SU-DHL-6 (cell line): Measurements from ENCODE around the gene POC1A.

Source experiments
- H2AFZ ChIP-seq: fragments of 200-600 bp; sonication (generic); 2 replicates; pipeline ENCODE4 v1.6.1; 2014; ENCODE audit warnings: low read depth, mild to moderate bottlenecking, moderate library complexity, mixed read lengths, antibody characterized with exemption, low read length; ENCODE audit not compliant: severe bottlenecking
- H3F3A ChIP-seq: fragments of 200-600 bp; shearing (Covaris generic); 2 replicates; pipeline ENCODE4 v1.6.0; 2016; ENCODE audit warnings: antibody characterized with exemption, mild to moderate bottlenecking; ENCODE audit not compliant: insufficient read depth
- H3K27ac ChIP-seq: fragments of 200-600 bp; sonication (generic); 2 replicates; pipeline ENCODE4 v1.5.1; 2016; ENCODE audit warnings: low read depth, mild to moderate bottlenecking, low read length, moderate library complexity, mixed read lengths
- H3K27me3 ChIP-seq: fragments of 200-600 bp; sonication (generic), shearing (Covaris generic); 2 replicates; pipeline ENCODE4 v1.6.0; 2014; ENCODE audit warnings: mild to moderate bottlenecking, low read length
- H3K36me3 ChIP-seq: fragments of 200-600 bp; sonication (generic); 2 replicates; pipeline ENCODE4 v1.6.1; 2014; ENCODE audit warnings: mild to moderate bottlenecking, low read length, mixed read lengths
- H3K4me2 ChIP-seq: fragments of 300-600, 200-600 bp; shearing (Covaris generic), sonication (generic); 2 replicates; pipeline ENCODE4 v1.6.0; 2014; ENCODE audit warnings: low read length, low read depth, mild to moderate bottlenecking; ENCODE audit not compliant: poor library complexity, severe bottlenecking
- H3K4me3 ChIP-seq: fragments of 200-600 bp; sonication (generic); 2 replicates; pipeline ENCODE4 v1.5.1; 2014; ENCODE audit warnings: antibody characterized with exemption, low read length, mild to moderate bottlenecking, mixed read lengths; ENCODE audit not compliant: insufficient read depth, poor library complexity, severe bottlenecking
- H3K79me2 ChIP-seq: fragments of 200-600 bp; sonication (generic); 2 replicates; pipeline ENCODE4 v1.6.1; 2014; ENCODE audit warnings: mild to moderate bottlenecking, low read length, moderate library complexity; ENCODE audit not compliant: insufficient read depth
- H3K9ac ChIP-seq: fragments of 200-600 bp; sonication (generic); 2 replicates; pipeline ENCODE4 v1.7.0; 2014; ENCODE audit warnings: mild to moderate bottlenecking, low read length
- H3K9me2 ChIP-seq: fragments of 200-600 bp; sonication (generic); replicated peaks from 2 replicates; pipeline ENCODE4 v1.6.1; 2014; ENCODE audit warnings: low read length; ENCODE audit not compliant: insufficient read depth
- H3K9me3 ChIP-seq: fragments of 200-600 bp; sonication (generic); 2 replicates; pipeline ENCODE4 v1.6.1; 2014; ENCODE audit warnings: low read length, mixed read lengths; ENCODE audit not compliant: insufficient read depth
- H4K20me1 ChIP-seq: fragments of 200-600 bp; sonication (generic); 2 replicates; pipeline ENCODE4 v1.6.1; 2014; ENCODE audit warnings: low read depth, mild to moderate bottlenecking, antibody characterized with exemption, low read length, moderate library complexity, mixed read lengths
- CTCF ChIP-seq: fragments of 200-600 bp; sonication (generic); IDR thresholded peaks from one replicate; pipeline ENCODE4 v1.5.1; 2017; ENCODE audit warnings: antibody characterized with exemption, mild to moderate bottlenecking, low read length, moderate library complexity; ENCODE audit not compliant: insufficient read depth, poor library complexity, severe bottlenecking
- EZH2phosphoT487 ChIP-seq: fragments of 200-600 bp; sonication (generic), shearing (Covaris generic); conservative IDR thresholded peaks from 2 replicates; pipeline ENCODE4 v1.6.1; 2018; ENCODE audit warnings: mild to moderate bottlenecking, antibody characterized with exemption, low read length, moderate library complexity, mixed read lengths

The POC1A gene

GRCh38 chr3:52051444-52051843, 102.8 kb downstream of the POC1A start:
- no peak overlapping the region for H3K4me3 ChIP-seq
- H2AFZ ChIP-seq = no peak overlapping the region
- H3K9ac ChIP-seq = no peak overlapping the region
- no peak overlapping the region for H3K27ac ChIP-seq
- H3K79me2 ChIP-seq = no peaks in the 10 kb centered on the region
- no peak overlapping the region for H3K4me2 ChIP-seq
- H3K36me3 ChIP-seq = no peaks in the 10 kb centered on the region
- no peaks in the 10 kb centered on the region for H3K9me3 ChIP-seq
- no peaks in the 10 kb centered on the region for H3F3A ChIP-seq
- H3K27me3 ChIP-seq = no peaks in the 10 kb centered on the region
- no peaks in the 10 kb centered on the region for H4K20me1 ChIP-seq
- no peaks in the 10 kb centered on the region for H3K9me2 ChIP-seq
- TF ChIP-seq CTCF (no peak), EZH2phosphoT487 (no peak)

- TF ChIP-seq EZH2phosphoT487 (no peak), CTCF (no peak)
- H3K36me3 ChIP-seq = no peaks in the 10 kb centered on the region
- no peak overlapping the region for H3K4me2 ChIP-seq
- H3K9me2 ChIP-seq = no peaks in the 10 kb centered on the region
- H3K4me3 ChIP-seq = no peak overlapping the region
- H3K79me2 ChIP-seq = no peaks in the 10 kb centered on the region
- no peak overlapping the region for H3K9ac ChIP-seq
- no peaks in the 10 kb centered on the region for H3K27me3 ChIP-seq
- H3K9me3 ChIP-seq = no peaks in the 10 kb centered on the region
- no peaks in the 10 kb centered on the region for H4K20me1 ChIP-seq
- no peaks in the 10 kb centered on the region for H3F3A ChIP-seq
- H2AFZ ChIP-seq = no peak overlapping the region
- no peak overlapping the region for H3K27ac ChIP-seq
These were observed 103.7 kb downstream of the POC1A start for GRCh38 chr3:52050571-52050970.

- Histone ChIP-seq H3K36me3 (no peaks in the 10 kb centered on the region), H3K9ac (no peak overlapping the region), H3K27ac (no peak overlapping the region), H3K79me2 (no peaks in the 10 kb centered on the region), H3K27me3 (no peaks in the 10 kb centered on the region), H3K4me2 (no peak overlapping the region), H2AFZ (no peak overlapping the region), H4K20me1 (no peaks in the 10 kb centered on the region), H3F3A (no peaks in the 10 kb centered on the region), H3K9me2 (no peaks in the 10 kb centered on the region), H3K4me3 (no peak overlapping the region), H3K9me3 (no peaks in the 10 kb centered on the region)
- TF ChIP-seq EZH2phosphoT487 (no peak), CTCF (no peak)
These were observed 104.7 kb downstream of the POC1A start for GRCh38 chr3:52049503-52049902.
